K562 (cell line): ENCODE measurements around the gene RAB7A. TPM values are rescaled to one million over a fixed set of nuclear protein-coding genes. Genes with fewer than 3 reads are reported as not detected.

ENCODE experiments used
- ATAC-seq: fragments of 200-7000 bp; cut with Tn5 transposase; 3 replicates; pipeline ENCODE4 v1.9.1; 2020; ENCODE audit warnings: moderate library complexity
- BruUV-seq: library from RNA; stranded (reverse); fragments of 400-500 nt; replicated peaks from 2 replicates; lab custom pipeline; 2021; lab: Mats Ljungman, UMichigan
- CTCF ChIA-PET: fragments of 300-600 bp; formaldehyde crosslinking; extraction: SDS; loops from one replicate; lab custom pipeline; 2021; ENCODE audit warnings: low intra/inter-chr PET ratio; lab: Yijun Ruan, JAX
- POLR2A ChIA-PET: fragments of 300-600, 350-650 bp; sonication (Branson Sonifier 250); formaldehyde crosslinking; extraction: SDS; loops from one replicate; lab custom pipeline; 2021; ENCODE audit warnings: antibody characterized with exemption, inconsistent platforms; lab: Yijun Ruan, JAX
- DNase-seq, 4 experiments: peaks; one replicate each; pipeline versions ENCODE4 v3.0.0 to v3.0.0-alpha.2; 2011 to 2018; ENCODE audit warnings: low spot score in 3 of 4, mixed read lengths in 3 of 4; ENCODE audit errors: extremely low read depth in 1 of 4
- FAIRE-seq: peaks from 2 replicates; lab custom pipeline; 2011; peaks lifted over from hg19 to GRCh38; lab: Jason Lieb, UNC
- H2AFZ ChIP-seq: 2 replicates; pipeline ENCODE4 v1.6.0; 2011; ENCODE audit warnings: low read depth, low read length, control low read depth, inconsistent platforms
- H3K27ac ChIP-seq: fragments of 200-600 bp; 3 replicates; pipeline ENCODE4 v1.8.0; 2011; ENCODE audit warnings: low read depth, mild to moderate bottlenecking, control low read depth, inconsistent platforms, low read length, moderate library complexity, mixed read lengths; ENCODE audit errors: extremely low read depth
- H3K27me3 ChIP-seq, 2 experiments: fragments of 300-600 bp in 1 of 2; 2 replicates in 1 of 2; 3 replicates in 1 of 2; pipeline versions ENCODE4 v1.6.0 to v1.8.0; 2011; ENCODE audit warnings: inconsistent platforms in 2 of 2, low read length in 2 of 2, mild to moderate bottlenecking in 1 of 2, mixed read lengths in 1 of 2, moderate library complexity in 1 of 2; ENCODE audit not compliant: control insufficient read depth in 2 of 2, insufficient read depth in 2 of 2
- H3K36me3 ChIP-seq: fragments of 300-600 bp; 3 replicates; pipeline ENCODE4 v1.8.0; 2011; ENCODE audit warnings: mild to moderate bottlenecking, low read length, inconsistent platforms; ENCODE audit not compliant: control insufficient read depth, insufficient read depth
- H3K4me1 ChIP-seq, 2 experiments: fragments of 200-600 bp in 1 of 2; replicated peaks in 1 of 2; 2 replicates in 1 of 2; 3 replicates in 1 of 2; pipeline versions ENCODE4 v1.5.1 to v1.8.0; 2011; ENCODE audit warnings: inconsistent platforms in 2 of 2, low read length in 2 of 2, mild to moderate bottlenecking in 1 of 2, mixed read lengths in 1 of 2, moderate library complexity in 1 of 2; ENCODE audit not compliant: control insufficient read depth in 2 of 2, insufficient read depth in 2 of 2
- H3K4me2 ChIP-seq: 2 replicates; pipeline ENCODE4 v1.6.1; 2011; ENCODE audit warnings: low read length, control low read depth, inconsistent platforms, mixed read lengths; ENCODE audit not compliant: insufficient read depth
- H3K4me3 ChIP-seq: fragments of 200-600 bp; sonication (generic), shearing (Covaris generic); 2 replicates; pipeline ENCODE4 v1.5.1; 2016; ENCODE audit warnings: control low read depth, inconsistent platforms
- H3K79me2 ChIP-seq: fragments of 200-600 bp; 3 replicates; pipeline ENCODE4 v1.8.0; 2011; ENCODE audit warnings: low read length, inconsistent platforms; ENCODE audit not compliant: control insufficient read depth, insufficient read depth
- H3K9ac ChIP-seq, 2 experiments: 2 replicates each; pipeline versions ENCODE4 v1.6.0 to v1.6.1; 2011; ENCODE audit warnings: low read depth in 2 of 2, low read length in 2 of 2, control low read depth in 1 of 2, inconsistent platforms in 1 of 2, mild to moderate bottlenecking in 1 of 2, mixed read lengths in 1 of 2; ENCODE audit not compliant: insufficient read depth in 1 of 2
- H3K9me1 ChIP-seq: one replicate; pipeline ENCODE4 v1.6.0; 2011; ENCODE audit warnings: inconsistent platforms, mild to moderate bottlenecking, low read length, moderate library complexity; ENCODE audit not compliant: control insufficient read depth, insufficient read depth
- H3K9me3 ChIP-seq: replicated peaks from 2 replicates; pipeline ENCODE4 v1.5.1; 2011; ENCODE audit warnings: low read depth, low read length, inconsistent platforms; ENCODE audit not compliant: control insufficient read depth, insufficient read depth
- H4K20me1 ChIP-seq: replicated peaks from 2 replicates; pipeline ENCODE4 v1.6.1; 2011; ENCODE audit warnings: low read length, inconsistent platforms, mixed read lengths; ENCODE audit not compliant: control insufficient read depth, insufficient read depth
- ATF3 ChIP-seq, 2 experiments: fragments of 450-650 bp in 1 of 2; sonication (generic) in 1 of 2; formaldehyde crosslinking in 1 of 2; IDR thresholded peaks in 1 of 2; conservative IDR thresholded peaks in 1 of 2; 2 replicates each; pipeline versions ENCODE4 v1.6.1 to v1.8.1; 2016 to 2023; ENCODE audit warnings: mild to moderate bottlenecking in 2 of 2, moderate library complexity in 2 of 2, inconsistent platforms in 1 of 2, missing genetic modification reagents in 1 of 2
- BCLAF1 ChIP-seq, 2 experiments: fragments of 450-650 bp in 1 of 2; IDR thresholded peaks; 2 replicates each; pipeline ENCODE4 v1.6.1; 2011 to 2017; ENCODE audit warnings: low read depth in 2 of 2, antibody characterized with exemption in 1 of 2, borderline replicate concordance in 1 of 2, low read length in 1 of 2, mild to moderate bottlenecking in 1 of 2, mixed read lengths in 1 of 2; ENCODE audit not compliant: control insufficient read depth in 1 of 2
- CCNT2 ChIP-seq: IDR thresholded peaks from 2 replicates; pipeline ENCODE4 v1.6.1; 2011; ENCODE audit warnings: borderline replicate concordance, low read depth, mild to moderate bottlenecking, moderate library complexity, mixed read lengths, low read length; ENCODE audit not compliant: insufficient read length; ENCODE audit errors: extremely low read depth
- CEBPZ ChIP-seq: fragments of 150-350 bp; IDR thresholded peaks from 2 replicates; pipeline ENCODE4 v1.6.1; 2014; ENCODE audit warnings: low read depth, mild to moderate bottlenecking, low read length, borderline replicate concordance
- HDAC1 ChIP-seq, 2 experiments: fragments of 450-650 bp; IDR thresholded peaks; 2 replicates each; pipeline ENCODE4 v1.6.1; 2016 to 2017; ENCODE audit warnings: inconsistent platforms in 1 of 2, mild to moderate bottlenecking in 1 of 2, moderate library complexity in 1 of 2
- HDAC2 ChIP-seq: fragments of 450-650 bp; IDR thresholded peaks from 2 replicates; pipeline ENCODE4 v1.6.1; 2016; ENCODE audit warnings: mild to moderate bottlenecking
- HMGN3 ChIP-seq: IDR thresholded peaks from 2 replicates; pipeline ENCODE4 v1.6.1; 2011; ENCODE audit warnings: borderline replicate concordance, low read depth, mild to moderate bottlenecking, mixed read lengths, low read length; ENCODE audit not compliant: insufficient read length; ENCODE audit errors: extremely low read depth
- HOXB6 ChIP-seq: fragments of 250-450 bp; sonication (Bioruptor Pico); IDR thresholded peaks from 2 replicates; pipeline ENCODE4 v1.5.1; 2022; ENCODE audit warnings: mild to moderate bottlenecking, borderline replicate concordance
- MEF2A ChIP-seq: IDR thresholded peaks from 2 replicates; pipeline ENCODE4 v1.6.1; 2011; ENCODE audit warnings: low read depth, mild to moderate bottlenecking, low read length, moderate library complexity; ENCODE audit not compliant: control insufficient read depth
- POLR3A ChIP-seq: IDR thresholded peaks from 2 replicates; pipeline ENCODE4 v1.6.1; 2011; ENCODE audit warnings: borderline replicate concordance, mild to moderate bottlenecking, moderate library complexity; ENCODE audit not compliant: insufficient read length, insufficient read depth; ENCODE audit errors: extremely low read depth
- SMARCA4 ChIP-seq: fragments of 450-650 bp; IDR thresholded peaks from 2 replicates; pipeline ENCODE4 v1.6.1; 2016
- U2AF1 ChIP-seq: fragments of 200-400 bp; formaldehyde crosslinking; optimal IDR thresholded peaks from 2 replicates; pipeline ENCODE3; 2017; ENCODE audit warnings: mild to moderate bottlenecking, low read depth, low read length, moderate library complexity
- ZBTB17 ChIP-seq: fragments of 450-650 bp; formaldehyde crosslinking; IDR thresholded peaks from 2 replicates; pipeline ENCODE4 v1.4.0; 2020; ENCODE audit warnings: mild to moderate bottlenecking
- ZNF586 ChIP-seq: fragments of 450-650 bp; formaldehyde crosslinking; conservative IDR thresholded peaks from 2 replicates; pipeline ENCODE4 v1.4.0; 2020; ENCODE audit warnings: mild to moderate bottlenecking, moderate library complexity
- ZNF766 ChIP-seq: fragments of 200-800 bp; sonication (Bioruptor generic); conservative IDR thresholded peaks from 2 replicates; pipeline ENCODE4 v1.6.1; 2016; ENCODE audit warnings: missing genetic modification characterization, missing compliant biosample characterization
- in situ Hi-C: fragments of 300-500 bp; cut with MboI; formaldehyde crosslinking; loops from 4 replicates; pipeline ENCODE4 v1.15.0; 2018; ENCODE audit warnings: inconsistent platforms, mixed read lengths
- intact Hi-C: fragments of 100-400 bp; cut with micrococcal nuclease; formaldehyde crosslinking; loops from 2 replicates; pipeline ENCODE4 v1.14.2; 2022
- polyA plus RNA-seq, 8 experiments: library from polyadenylated mRNA; depleted of rRNA in 4 of 8; stranded (reverse) in 5 of 8; unstranded in 3 of 8; fragments of >200 nt; fragmentation: Nextera tagmentation in 2 of 8; fragmentation: Illumina TruSeq in 1 of 8; extraction: Ambion mirVana in 2 of 8; extraction: Trizol in 1 of 8; gene quantifications; 2 replicates each; pipeline versions ENCODE4 v1.2.1 to v1.2.3, GENCODE V29; 2011 to 2014; ENCODE audit warnings: inconsistent platforms in 1 of 8, missing spikeins in 1 of 8
- total RNA-seq, 7 experiments: library from RNA; depleted of rRNA in 6 of 7; stranded (reverse); fragments of >200 nt in 6 of 7; fragmentation: Illumina TruSeq in 2 of 7; extraction: Trizol in 2 of 7; gene quantifications; 2 replicates each; pipeline versions ENCODE4 v1.2.1 to v1.2.3, GENCODE V29; 2011 to 2021; ENCODE audit warnings: low replicate concordance in 1 of 7

Gene RAB7A
- total and polyA plus RNA-seq, 9 of the 15 experiments (the other 6 are each of a cell fraction or from before 2014, with no cell fraction given), result 30.9 to 204 (median 72.8) TPM

- Histone ChIP-seq H3K9ac (no peak overlapping the region), H3K27me3 (no peaks in the 10 kb centered on the region), H3K79me2 (peaks cover 97% of the 10 kb centered on the region), H3K9me1 (no peaks in the 10 kb centered on the region), H3K36me3 (peaks cover 44% of the 10 kb centered on the region; the same call in 2 of the 3 replicates), H3K9me3 (0 out of 2 replicates have a peak, but pooled peaks cover 1% of the 10 kb centered on the region), H4K20me1 (peaks cover 30% of the 10 kb centered on the region), H3K4me2 (no peak overlapping the region), H3K4me1 (peaks cover 0 to 13% of the 10 kb centered on the region in 2 experiments; a peak in 3 of 5 replicates), H3K4me3 (no peak overlapping the region), H2AFZ (no peak overlapping the region), H3K27ac (no peak overlapping the region)
- CTCF ChIA-PET, result no interaction called here
- no TSS peak for BruUV-seq
- intact Hi-C loops (no loop called here), in situ Hi-C loops (no loop called here)
- no peak for ATAC-seq
- POLR2A ChIA-PET, result no interaction called here
- no peak for FAIRE-seq
- DNase-seq, result no peak
- TF ChIP-seq ZNF766 (CRISPR knock-in tag) (no peak), SMARCA4 (no peak), CCNT2 (no peak), U2AF1 (no peak), CEBPZ (no peak), ZBTB17 (CRISPR knock-in tag) (no peak), HOXB6 (CRISPR knock-in tag) (no peak), ZNF586 (CRISPR knock-in tag) (no peak), POLR3A (no peak), HMGN3 (no peak), HDAC2 (no peak), BCLAF1 (IDR thresholded peaks at IDR 0.05; ENCODE audit: borderline replicate concordance in 1 of 2, control insufficient read depth in 1 of 2, low read depth in 2 of 2, low read length in 1 of 2) (no peak), MEF2A (no peak), HDAC1 (IDR thresholded peaks at IDR 0.05) (no peak), ATF3 (IDR thresholded peaks at IDR 0.05) (no peak), ATF3 (CRISPR knock-in tag; conservative IDR thresholded peaks at IDR 0.05) (no peak)
Observed at GRCh38 chr3:128735287-128735686, 9.3 kb downstream of the RAB7A start.
